ENCODE data around the gene ESYT1. TPM values are rescaled to one million over a fixed set of nuclear protein-coding genes. Genes with fewer than 3 reads are reported as not detected.
A peak's percentile ranks its signal among the peaks of the same experiment; 100 is the strongest.

Gene ESYT1
- total and polyA plus RNA-seq, 11 donors = 17.0 to 81.1 (median 43.4) TPM

DNA sequence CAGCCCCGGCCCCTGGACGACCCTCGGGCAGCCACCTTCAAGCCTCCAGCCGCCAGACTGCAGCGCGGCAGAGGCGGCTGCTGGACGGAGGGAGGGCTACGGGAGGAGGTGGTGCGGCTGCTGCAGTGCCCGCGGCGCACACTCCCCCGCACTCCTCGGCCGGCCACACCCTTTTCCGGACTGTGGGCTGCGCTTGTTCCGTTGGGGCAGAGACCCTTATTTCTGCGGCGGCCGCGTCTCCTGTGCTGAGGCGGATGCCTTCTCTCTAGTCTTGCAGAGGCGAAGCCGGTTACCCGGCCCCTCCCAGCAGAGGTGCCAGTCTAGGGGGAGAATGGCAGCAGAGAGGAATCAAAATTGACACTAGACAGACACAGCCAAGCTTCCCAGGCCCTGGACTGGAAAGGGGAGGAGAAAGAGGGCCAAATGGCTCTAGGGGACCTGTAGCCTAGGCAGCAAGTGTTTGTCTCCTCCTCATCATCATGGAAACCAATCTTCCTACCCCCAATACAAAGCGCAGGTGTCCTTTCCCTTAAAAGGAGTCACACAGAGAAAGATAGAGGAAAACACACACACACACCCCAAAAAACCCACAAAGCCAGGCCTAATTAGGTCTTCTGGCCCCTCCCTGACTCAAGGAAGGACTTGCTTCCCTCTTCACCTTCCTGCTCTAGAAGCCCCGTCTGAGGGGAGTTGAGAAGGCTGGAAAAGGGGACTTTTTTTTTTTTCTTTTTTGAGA, 1.3 kb downstream of the ESYT1 start:
- peaks cover 8 to 55% (median 31%) of the 10 kb centered on the region in 12 donors for H3K4me1 ChIP-seq
- H3K9me3 ChIP-seq = no peaks in the 10 kb centered on the region
- intact Hi-C loops (cut with DNase I) = loop anchor here in 6 of 10 donors (2.0 to 10.0 kb wide), 5 partner anchors 23 to 338 kb away; partner anchors contain the start of genes SPRYD4 (in 5 of the 6), MYL6B (in 2 of the 6), CNPY2 (in 1 of the 6) and NABP2 (in 1 of the 6)
- no peaks in the 10 kb centered on the region for H3K27me3 ChIP-seq
- TF ChIP-seq, protein P1, sequence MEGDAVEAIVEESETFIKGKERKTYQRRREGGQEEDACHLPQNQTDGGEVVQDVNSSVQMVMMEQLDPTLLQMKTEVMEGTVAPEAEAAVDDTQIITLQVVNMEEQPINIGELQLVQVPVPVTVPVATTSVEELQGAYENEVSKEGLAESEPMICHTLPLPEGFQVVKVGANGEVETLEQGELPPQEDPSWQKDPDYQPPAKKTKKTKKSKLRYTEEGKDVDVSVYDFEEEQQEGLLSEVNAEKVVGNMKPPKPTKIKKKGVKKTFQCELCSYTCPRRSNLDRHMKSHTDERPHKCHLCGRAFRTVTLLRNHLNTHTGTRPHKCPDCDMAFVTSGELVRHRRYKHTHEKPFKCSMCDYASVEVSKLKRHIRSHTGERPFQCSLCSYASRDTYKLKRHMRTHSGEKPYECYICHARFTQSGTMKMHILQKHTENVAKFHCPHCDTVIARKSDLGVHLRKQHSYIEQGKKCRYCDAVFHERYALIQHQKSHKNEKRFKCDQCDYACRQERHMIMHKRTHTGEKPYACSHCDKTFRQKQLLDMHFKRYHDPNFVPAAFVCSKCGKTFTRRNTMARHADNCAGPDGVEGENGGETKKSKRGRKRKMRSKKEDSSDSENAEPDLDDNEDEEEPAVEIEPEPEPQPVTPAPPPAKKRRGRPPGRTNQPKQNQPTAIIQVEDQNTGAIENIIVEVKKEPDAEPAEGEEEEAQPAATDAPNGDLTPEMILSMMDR (IDR thresholded peaks at IDR 0.05) = no peak
- TF ChIP-seq POLR2A (IDR thresholded peaks at IDR 0.05) = peak in 1 of 2 donors; percentile 25
- peak overlapping the region; percentile 23 to 94 (median 90) for H3K27ac ChIP-seq
- ATAC-seq (peak in 3 of 4 donors; percentile 45 to 54 (median 47)), DNase-seq (peak; percentile 69 to 86 (median 72))
- peak overlapping the region; percentile 75 to 97 (median 84) for H3K4me3 ChIP-seq
- WGBS, 4 donors = 2 to 4% (median 3%) methylated on average over 23 to 29 of the region's 29 CpGs
- H3K36me3 ChIP-seq = peaks cover 0 to 42% (median 40%) of the 10 kb centered on the region in 9 donors

DNA sequence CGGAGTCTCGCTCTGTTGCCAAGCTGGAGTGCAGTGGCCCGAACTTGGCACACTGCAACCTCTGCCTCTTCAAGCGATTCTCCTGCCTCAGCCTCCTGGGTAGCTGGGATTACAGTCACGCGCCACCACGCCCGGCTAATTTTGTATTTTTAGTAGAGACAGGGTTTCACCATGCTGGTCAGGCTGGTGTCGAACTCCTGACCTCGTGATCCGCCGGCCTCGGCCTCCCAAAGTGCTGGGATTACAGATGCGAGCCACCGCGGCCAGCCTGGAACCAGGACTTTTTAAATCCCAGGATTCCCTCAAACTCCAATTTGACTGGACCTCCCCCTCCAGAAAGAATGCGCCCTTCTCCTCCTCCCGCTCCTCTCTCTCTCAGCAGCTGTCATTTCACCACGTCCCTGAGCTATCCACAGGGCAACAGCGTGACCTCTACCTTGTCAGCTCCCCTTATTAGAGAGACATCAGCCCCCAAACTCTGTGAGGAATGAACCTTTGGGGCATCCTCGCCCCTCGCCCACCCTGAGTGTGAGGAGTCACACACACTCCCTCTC, 2.0 kb downstream of the ESYT1 start:
- Histone ChIP-seq H3K27me3 (no peaks in the 10 kb centered on the region), H3K9me3 (no peaks in the 10 kb centered on the region), H3K27ac (peak overlapping the region in 10 of 12 donors; percentile 23 to 94 (median 89)), H3K4me3 (peak overlapping the region in 11 of 12 donors; percentile 75 to 97 (median 84)), H3K4me1 (peaks cover 8 to 50% (median 30%) of the 10 kb centered on the region in 12 donors), H3K36me3 (peaks cover 0 to 49% (median 47%) of the 10 kb centered on the region in 9 donors)
- intact Hi-C loops (cut with DNase I) = loop anchor here in 6 of 10 donors (2.0 to 10.0 kb wide), 5 partner anchors 23 to 337 kb away; partner anchors contain the start of genes SPRYD4 (in 5 of the 6), MYL6B (in 2 of the 6), CNPY2 (in 1 of the 6) and NABP2 (in 1 of the 6)
- DNase-seq (no peak), ATAC-seq (no peak)
- WGBS, 4 donors = 62 to 74% (median 71%) methylated on average over 22 of the region's 22 CpGs
- TF ChIP-seq POLR2A (IDR thresholded peaks at IDR 0.05) = no peak
- TF ChIP-seq, protein P1 (IDR thresholded peaks at IDR 0.05) = no peak

DNA sequence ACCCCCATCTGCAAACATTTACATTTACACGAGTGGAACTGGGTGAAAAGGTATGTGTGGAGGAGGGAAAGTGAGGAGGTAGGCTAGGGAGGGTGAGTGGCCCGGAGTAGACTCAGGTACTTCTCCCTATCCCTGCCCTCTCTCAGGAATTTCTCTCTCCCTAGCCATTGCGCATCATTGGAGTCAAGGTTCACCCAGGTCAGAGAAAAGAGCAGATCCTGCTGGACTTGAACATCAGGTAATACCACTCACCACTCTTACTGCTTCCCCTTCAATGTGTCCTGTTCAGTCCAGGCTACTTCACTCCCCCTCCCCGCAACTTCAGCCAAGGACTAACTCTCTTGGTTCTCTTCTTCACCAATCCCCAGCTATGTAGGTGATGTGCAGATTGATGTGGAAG, 2.8 kb downstream of the ESYT1 start:
- intact Hi-C loops (cut with DNase I) = no loop called here
- H3K36me3 ChIP-seq = peaks cover 0 to 57% (median 55%) of the 10 kb centered on the region in 9 donors
- WGBS, 4 donors = 84 to 93% (median 91%) methylated on average over 4 of the region's 4 CpGs
- H3K27me3 ChIP-seq = no peaks in the 10 kb centered on the region
- DNase-seq (no peak), ATAC-seq (no peak)
- H3K9me3 ChIP-seq = no peaks in the 10 kb centered on the region
- H3K4me1 ChIP-seq = peaks cover 8 to 42% (median 24%) of the 10 kb centered on the region in 12 donors
- TF ChIP-seq POLR2A (IDR thresholded peaks at IDR 0.05) = no peak
- TF ChIP-seq, protein P1 (IDR thresholded peaks at IDR 0.05) = no peak
- H3K27ac ChIP-seq = peak overlapping the region in 2 of 12 donors; percentile 90 to 94
- H3K4me3 ChIP-seq = peak overlapping the region in 1 of 12 donors; percentile 81

DNA sequence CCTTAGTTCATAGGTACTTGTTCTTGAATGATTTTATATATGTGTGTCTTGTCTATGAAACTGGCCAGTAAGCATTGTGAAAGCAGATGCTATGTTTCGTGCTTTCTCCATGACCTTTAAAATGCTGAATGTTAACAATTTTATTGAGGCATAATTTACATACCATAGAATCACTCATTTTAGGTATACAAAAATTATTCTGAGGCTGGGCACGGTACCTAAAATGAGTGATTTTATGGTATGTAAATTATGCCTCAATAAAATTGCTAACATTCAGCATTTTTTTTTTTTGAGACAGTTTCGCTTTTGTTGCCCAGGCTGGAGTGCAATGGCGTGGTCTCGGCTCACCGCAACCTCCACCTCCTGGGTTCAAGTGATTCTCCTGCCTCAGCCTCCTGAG, 6.8 kb downstream of the ESYT1 start:
- 97 to 98% (median 97%) methylated on average over 6 of the region's 6 CpGs for WGBS, 4 donors
- Histone ChIP-seq H3K27ac (no peak overlapping the region), H3K4me3 (no peak overlapping the region), H3K36me3 (peaks cover 0 to 98% (median 95%) of the 10 kb centered on the region in 9 donors), H3K9me3 (no peaks in the 10 kb centered on the region), H3K27me3 (no peaks in the 10 kb centered on the region), H3K4me1 (peaks cover 0 to 11% (median 2%) of the 10 kb centered on the region in 12 donors)
- intact Hi-C loops (cut with DNase I) = no loop called here
- TF ChIP-seq, protein P1 (IDR thresholded peaks at IDR 0.05) = no peak
- no peak for TF ChIP-seq POLR2A (IDR thresholded peaks at IDR 0.05)
- no peak for DNase-seq
- no peak for ATAC-seq

All from heart left ventricle (tissue), 16 donors.